Stimulated activated CD8-positive, alpha-beta memory T cell treated with anti-CD3 and anti-CD28 coated beads, Interleukin-2, amount 100 ng/mL, for 1 hour (primary cell): ENCODE results near the gene LSMEM2.
"Not testable (repeated sequence)": the region's sequence is repeated elsewhere in the genome, so short reads cannot be mapped to it uniquely, and the experiment has no call there.

ENCODE experiments used
- DNase-seq, 2 donors: peaks; one replicate each; pipeline ENCODE4 v3.0.0-alpha.2; 2020; ENCODE audit warnings: low read depth in 2 of 2

Gene LSMEM2

GRCh38 chr3:50278880-50279224, at the start of gene LSMEM2:
LSMEM2 (plus strand) TSS chr3:50279087; CDS start chr3:50279114, 27 bp downstream.
- DNase-seq: no peak

GRCh38 chr3:50229490-50229889, 49.4 kb upstream of the LSMEM2 start:
- no peak for DNase-seq

GRCh38 chr3:50230104-50230793, 48.6 kb upstream of the LSMEM2 start:
- DNase-seq: no peak

- no peak for DNase-seq
These were observed 48.1 kb upstream of the LSMEM2 start for GRCh38 chr3:50230794-50231125.

- DNase-seq: no peak
These were observed 47.3 kb upstream of the LSMEM2 start for GRCh38 chr3:50231581-50231980.

- no peak for DNase-seq
These were observed 46.6 kb upstream of the LSMEM2 start for GRCh38 chr3:50232303-50232702.

- no peak for DNase-seq
These were observed 45.7 kb upstream of the LSMEM2 start for GRCh38 chr3:50233176-50233575.

- peak; percentile 94 to 98 for DNase-seq
These were observed 43.0 kb upstream of the LSMEM2 start, which contains the start of gene GNAI2 for GRCh38 chr3:50235716-50236483. GNAI2 (plus strand) TSS chr3:50236204; CDS start chr3:50236336, 132 bp downstream.

- DNase-seq: no peak
These were observed 42.3 kb upstream of the LSMEM2 start for GRCh38 chr3:50236484-50237132.

- DNase-seq: no peak
These were observed 41.7 kb upstream of the LSMEM2 start for GRCh38 chr3:50237133-50237651.

- peak; percentile 65 to 72 for DNase-seq
These were observed 40.9 kb upstream of the LSMEM2 start for GRCh38 chr3:50237754-50238548.

- DNase-seq: no peak
These were observed 40.3 kb upstream of the LSMEM2 start for GRCh38 chr3:50238549-50239026.

GRCh38 chr3:50239649-50240048, 39.2 kb upstream of the LSMEM2 start:
- no peak for DNase-seq

GRCh38 chr3:50241163-50241562, 37.7 kb upstream of the LSMEM2 start:
- DNase-seq: no peak

- no peak for DNase-seq
These were observed 37.0 kb upstream of the LSMEM2 start for GRCh38 chr3:50241713-50242380.

GRCh38 chr3:50242381-50242770, 36.5 kb upstream of the LSMEM2 start:
- DNase-seq: no peak

- no peak for DNase-seq
These were observed 35.9 kb upstream of the LSMEM2 start for GRCh38 chr3:50242851-50243542.

GRCh38 chr3:50243543-50243895, 35.4 kb upstream of the LSMEM2 start:
- DNase-seq: no peak

- DNase-seq: not testable (repeated sequence)
These were observed 34.1 kb upstream of the LSMEM2 start for GRCh38 chr3:50244813-50245212.

GRCh38 chr3:50245251-50245745, 33.6 kb upstream of the LSMEM2 start:
- DNase-seq: no peak
